ENCODE data around the gene EYA3. TPM values are rescaled to one million over a fixed set of nuclear protein-coding genes. Genes with fewer than 3 reads are reported as not detected.
A peak's percentile ranks its signal among the peaks of the same experiment; 100 is the strongest.

EYA3 gene
- total RNA-seq, 1 donor from 2014 or later, result 22.1 TPM

DNA sequence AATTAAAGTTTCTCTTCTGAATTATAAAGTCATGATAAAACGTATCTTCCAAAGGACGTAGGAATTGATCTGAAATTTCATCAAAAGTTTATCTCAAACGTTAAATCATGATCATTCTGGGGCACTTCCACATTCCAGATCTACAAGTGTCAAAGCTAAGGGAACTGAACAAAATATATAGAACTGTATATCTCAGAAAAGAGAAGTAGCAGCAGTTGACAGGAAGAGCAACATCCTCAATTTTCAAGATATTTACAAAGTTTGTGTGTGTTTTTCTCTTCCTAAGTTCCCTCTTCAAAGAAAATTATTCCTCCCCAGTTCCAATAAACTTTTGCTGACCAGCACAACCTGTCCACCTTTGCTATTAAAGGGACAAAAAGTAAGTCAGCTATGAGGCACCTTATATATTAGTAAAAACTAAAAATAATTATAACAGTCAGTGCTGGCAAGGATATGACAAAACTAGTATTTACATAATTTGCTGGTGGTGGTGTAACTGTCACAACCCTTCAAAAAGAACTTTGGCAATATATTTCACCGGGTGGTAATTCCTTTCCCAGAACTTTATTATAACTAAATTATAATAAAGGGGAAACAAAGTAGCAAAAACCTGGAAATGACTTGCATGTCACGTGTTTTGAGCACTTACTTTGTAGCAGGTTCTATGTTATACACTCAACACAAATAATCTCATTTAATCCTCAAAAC lies 38.5 kb upstream of the EYA3 start:
- Histone ChIP-seq H3K79me2 (ENCODE audit: insufficient read depth, low read length) (no peaks in the 10 kb centered on the region), H3K27me3 (ENCODE audit: insufficient read depth, low read length) (no peaks in the 10 kb centered on the region), H3K9me3 (ENCODE audit: insufficient read depth, low read depth, low read length) (no peaks in the 10 kb centered on the region), H3K9ac (ENCODE audit: low read length) (no peak overlapping the region), H3K36me3 (ENCODE audit: insufficient read depth, low read length) (no peaks in the 10 kb centered on the region), H3K4me3 (ENCODE audit: insufficient read depth, low read depth, low read length) (no peak overlapping the region), H3K4me2 (ENCODE audit: low read length) (no peak overlapping the region), H3K27ac (ENCODE audit: low read depth, low read length) (no peak overlapping the region), H3K4me1 (ENCODE audit: insufficient read depth, low read length) (peaks cover 16% of the 10 kb centered on the region), H4K20me1 (ENCODE audit: insufficient read depth, low read length) (no peaks in the 10 kb centered on the region), H2AFZ (ENCODE audit: low read depth, low read length) (no peak overlapping the region)
- Mint-ChIP-seq H3K36me3 (ENCODE audit: low read depth, unreplicated experiment) (no peaks in the 10 kb centered on the region), H3K4me1 (ENCODE audit: low read depth, unreplicated experiment) (peaks cover 12% of the 10 kb centered on the region), H3K27ac (ENCODE audit: unreplicated experiment) (no peak overlapping the region), H3K4me3 (ENCODE audit: unreplicated experiment) (no peak overlapping the region), H3K27me3 (ENCODE audit: low read depth, unreplicated experiment) (peaks cover 5% of the 10 kb centered on the region), H3K9me3 (ENCODE audit: unreplicated experiment) (no peaks in the 10 kb centered on the region)
- no peak for DNase-seq (ENCODE audit: low read depth)
- TF ChIP-seq EZH2 (IDR thresholded peaks at IDR 0.05; ENCODE audit: insufficient read depth, low read length), result no peak
- TF ChIP-seq, protein P1, sequence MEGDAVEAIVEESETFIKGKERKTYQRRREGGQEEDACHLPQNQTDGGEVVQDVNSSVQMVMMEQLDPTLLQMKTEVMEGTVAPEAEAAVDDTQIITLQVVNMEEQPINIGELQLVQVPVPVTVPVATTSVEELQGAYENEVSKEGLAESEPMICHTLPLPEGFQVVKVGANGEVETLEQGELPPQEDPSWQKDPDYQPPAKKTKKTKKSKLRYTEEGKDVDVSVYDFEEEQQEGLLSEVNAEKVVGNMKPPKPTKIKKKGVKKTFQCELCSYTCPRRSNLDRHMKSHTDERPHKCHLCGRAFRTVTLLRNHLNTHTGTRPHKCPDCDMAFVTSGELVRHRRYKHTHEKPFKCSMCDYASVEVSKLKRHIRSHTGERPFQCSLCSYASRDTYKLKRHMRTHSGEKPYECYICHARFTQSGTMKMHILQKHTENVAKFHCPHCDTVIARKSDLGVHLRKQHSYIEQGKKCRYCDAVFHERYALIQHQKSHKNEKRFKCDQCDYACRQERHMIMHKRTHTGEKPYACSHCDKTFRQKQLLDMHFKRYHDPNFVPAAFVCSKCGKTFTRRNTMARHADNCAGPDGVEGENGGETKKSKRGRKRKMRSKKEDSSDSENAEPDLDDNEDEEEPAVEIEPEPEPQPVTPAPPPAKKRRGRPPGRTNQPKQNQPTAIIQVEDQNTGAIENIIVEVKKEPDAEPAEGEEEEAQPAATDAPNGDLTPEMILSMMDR (IDR thresholded peaks at IDR 0.05; ENCODE audit: insufficient read depth, low read depth, low read length), result no peak
- no peak for FAIRE-seq

DNA sequence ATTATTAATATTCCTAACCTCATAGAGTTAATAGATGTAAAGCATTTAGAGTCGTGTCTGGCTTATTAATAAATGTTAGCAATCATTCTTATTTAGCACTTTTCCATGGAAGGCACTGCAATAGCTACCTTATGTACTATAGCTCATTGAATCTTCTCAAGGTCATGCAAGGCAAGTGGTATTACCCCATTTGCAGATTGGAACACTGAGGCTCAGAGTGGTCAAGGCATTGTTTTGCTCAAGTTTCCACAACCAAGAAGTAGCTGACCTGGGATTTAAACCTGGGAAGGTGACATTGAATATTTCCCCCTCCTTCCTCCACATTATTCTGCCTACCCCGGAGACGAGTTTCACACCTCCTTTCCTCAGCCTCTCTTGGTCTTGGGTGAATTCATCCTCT lies 37.8 kb upstream of the EYA3 start:
- Mint-ChIP-seq H3K27me3 (ENCODE audit: low read depth, unreplicated experiment) (peaks cover 5% of the 10 kb centered on the region), H3K4me3 (ENCODE audit: unreplicated experiment) (no peak overlapping the region), H3K9me3 (ENCODE audit: unreplicated experiment) (no peaks in the 10 kb centered on the region), H3K36me3 (ENCODE audit: low read depth, unreplicated experiment) (no peaks in the 10 kb centered on the region), H3K4me1 (ENCODE audit: low read depth, unreplicated experiment) (peaks cover 12% of the 10 kb centered on the region), H3K27ac (ENCODE audit: unreplicated experiment) (no peak overlapping the region)
- H3K9me3 ChIP-seq (ENCODE audit: insufficient read depth, low read depth, low read length), result no peaks in the 10 kb centered on the region
- H2AFZ ChIP-seq (ENCODE audit: low read depth, low read length), result no peak overlapping the region
- H3K27ac ChIP-seq (ENCODE audit: low read depth, low read length), result no peak overlapping the region
- H3K9ac ChIP-seq (ENCODE audit: low read length), result no peak overlapping the region
- peaks cover 16% of the 10 kb centered on the region for H3K4me1 ChIP-seq (ENCODE audit: insufficient read depth, low read length)
- H3K4me3 ChIP-seq (ENCODE audit: insufficient read depth, low read depth, low read length), result no peak overlapping the region
- TF ChIP-seq, protein P1 (IDR thresholded peaks at IDR 0.05; ENCODE audit: insufficient read depth, low read depth, low read length), result no peak
- TF ChIP-seq EZH2 (IDR thresholded peaks at IDR 0.05; ENCODE audit: insufficient read depth, low read length), result no peak
- no peak for FAIRE-seq
- H3K79me2 ChIP-seq (ENCODE audit: insufficient read depth, low read length), result no peaks in the 10 kb centered on the region
- no peak for DNase-seq (ENCODE audit: low read depth)
- no peak overlapping the region for H3K4me2 ChIP-seq (ENCODE audit: low read length)
- no peaks in the 10 kb centered on the region for H3K27me3 ChIP-seq (ENCODE audit: insufficient read depth, low read length)
- H3K36me3 ChIP-seq (ENCODE audit: insufficient read depth, low read length), result no peaks in the 10 kb centered on the region
- H4K20me1 ChIP-seq (ENCODE audit: insufficient read depth, low read length), result no peaks in the 10 kb centered on the region

DNA sequence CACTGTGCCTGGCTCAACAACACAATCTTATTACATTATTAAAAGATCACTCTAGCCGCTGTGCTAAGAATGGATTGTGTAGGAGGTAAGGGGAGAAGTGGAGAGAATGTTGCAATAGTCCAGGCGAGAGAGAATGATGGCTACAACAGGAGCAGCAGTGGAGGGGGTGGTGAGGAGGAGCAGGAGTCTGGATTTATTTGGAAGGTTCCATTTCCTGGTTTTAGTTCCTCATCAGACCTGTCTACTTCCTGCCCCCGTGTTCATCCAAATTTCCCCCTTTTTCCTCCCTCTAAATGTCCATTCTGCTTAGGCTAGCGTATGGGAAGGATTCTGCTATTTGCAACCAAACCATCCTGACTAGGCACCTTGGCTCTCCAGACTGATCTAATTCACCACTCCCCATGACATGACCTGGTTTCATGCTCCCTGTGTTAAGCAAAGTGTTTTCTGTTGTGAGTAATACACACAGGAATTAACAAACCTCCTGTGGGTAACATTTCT lies 35.1 kb upstream of the EYA3 start:
- peak; percentile 59 for FAIRE-seq
- Histone ChIP-seq H3K9me3 (ENCODE audit: insufficient read depth, low read depth, low read length) (no peaks in the 10 kb centered on the region), H3K79me2 (ENCODE audit: insufficient read depth, low read length) (no peaks in the 10 kb centered on the region), H4K20me1 (ENCODE audit: insufficient read depth, low read length) (no peaks in the 10 kb centered on the region), H3K27me3 (ENCODE audit: insufficient read depth, low read length) (no peaks in the 10 kb centered on the region), H3K4me3 (ENCODE audit: insufficient read depth, low read depth, low read length) (no peak overlapping the region), H3K9ac (ENCODE audit: low read length) (no peak overlapping the region), H3K4me2 (ENCODE audit: low read length) (peak overlapping the region; percentile 35), H3K27ac (ENCODE audit: low read depth, low read length) (no peak overlapping the region), H3K4me1 (ENCODE audit: insufficient read depth, low read length) (peaks cover 10% of the 10 kb centered on the region), H3K36me3 (ENCODE audit: insufficient read depth, low read length) (no peaks in the 10 kb centered on the region), H2AFZ (ENCODE audit: low read depth, low read length) (no peak overlapping the region)
- Mint-ChIP-seq H3K27ac (ENCODE audit: unreplicated experiment) (no peak overlapping the region), H3K9me3 (ENCODE audit: unreplicated experiment) (no peaks in the 10 kb centered on the region), H3K4me3 (ENCODE audit: unreplicated experiment) (no peak overlapping the region), H3K27me3 (ENCODE audit: low read depth, unreplicated experiment) (peaks cover 6% of the 10 kb centered on the region), H3K4me1 (ENCODE audit: low read depth, unreplicated experiment) (peaks cover 8% of the 10 kb centered on the region), H3K36me3 (ENCODE audit: low read depth, unreplicated experiment) (peaks cover 3% of the 10 kb centered on the region)
- TF ChIP-seq EZH2 (IDR thresholded peaks at IDR 0.05; ENCODE audit: insufficient read depth, low read length), result no peak
- TF ChIP-seq, protein P1 (IDR thresholded peaks at IDR 0.05; ENCODE audit: insufficient read depth, low read depth, low read length), result no peak
- DNase-seq (ENCODE audit: low read depth), result peak; percentile 92
